ENCODE data around the gene PLCG1.

The PLCG1 gene

DNA sequence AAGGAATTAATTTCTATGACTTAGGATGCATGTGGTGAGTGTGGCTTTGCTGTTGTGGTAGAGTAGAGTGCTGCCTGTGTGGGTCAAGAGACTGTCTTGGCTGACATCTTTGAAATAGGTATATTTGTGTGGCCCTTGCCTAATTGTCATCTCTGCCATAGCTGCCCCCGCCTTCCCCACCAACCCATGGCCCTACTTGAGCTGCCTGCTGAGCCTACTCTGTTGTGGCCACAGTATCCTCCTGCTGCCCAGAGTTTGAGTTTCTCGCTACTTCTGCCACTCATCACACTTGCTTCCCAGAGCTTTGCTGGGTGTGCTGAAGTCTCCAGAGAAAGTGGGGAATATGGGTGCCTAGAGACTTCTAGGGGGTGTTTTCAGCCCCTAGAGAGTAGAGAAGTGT lies 8.0 kb downstream of the PLCG1 start:
- DNase-seq: no peak

DNA sequence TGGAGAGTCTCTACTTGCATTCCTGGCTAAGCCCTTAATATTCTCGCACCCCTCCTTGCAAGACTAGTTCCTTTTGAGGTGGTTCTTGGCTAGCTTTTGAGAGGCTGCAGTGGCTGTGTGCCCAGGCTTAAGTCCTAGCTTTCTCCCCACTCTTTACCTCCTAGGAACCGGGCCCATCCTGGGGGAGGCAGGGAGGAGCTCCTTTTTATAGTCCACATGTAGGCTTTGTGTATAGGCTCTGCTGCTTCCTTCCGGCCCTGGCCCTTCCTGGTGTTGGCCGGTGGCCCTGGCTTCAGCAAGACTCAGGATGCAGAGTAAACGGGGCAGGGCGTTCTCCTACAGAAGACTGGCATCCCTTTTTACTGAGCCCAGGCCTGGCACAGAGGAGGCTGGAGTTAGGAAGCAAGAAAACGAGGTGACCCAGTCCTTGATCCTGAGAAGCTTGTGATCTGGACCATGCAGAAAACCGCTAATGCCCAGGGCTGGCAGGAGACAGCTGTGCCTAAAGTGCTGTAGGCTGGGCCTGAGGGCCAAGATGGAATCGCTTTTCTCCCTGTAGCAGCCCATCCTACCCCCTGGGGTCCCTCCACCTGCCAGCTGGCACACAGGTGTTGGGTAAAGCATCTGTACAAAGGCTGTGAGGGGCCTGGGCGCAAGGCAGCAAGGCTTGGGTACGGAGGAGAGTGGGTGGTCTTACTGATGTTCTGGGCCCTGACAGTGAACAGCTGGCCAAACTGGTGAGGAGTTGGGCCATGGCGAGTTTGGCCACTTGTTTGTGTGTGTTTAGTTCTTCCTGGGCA lies 8.7 kb downstream of the PLCG1 start:
- no peak for DNase-seq

DNA sequence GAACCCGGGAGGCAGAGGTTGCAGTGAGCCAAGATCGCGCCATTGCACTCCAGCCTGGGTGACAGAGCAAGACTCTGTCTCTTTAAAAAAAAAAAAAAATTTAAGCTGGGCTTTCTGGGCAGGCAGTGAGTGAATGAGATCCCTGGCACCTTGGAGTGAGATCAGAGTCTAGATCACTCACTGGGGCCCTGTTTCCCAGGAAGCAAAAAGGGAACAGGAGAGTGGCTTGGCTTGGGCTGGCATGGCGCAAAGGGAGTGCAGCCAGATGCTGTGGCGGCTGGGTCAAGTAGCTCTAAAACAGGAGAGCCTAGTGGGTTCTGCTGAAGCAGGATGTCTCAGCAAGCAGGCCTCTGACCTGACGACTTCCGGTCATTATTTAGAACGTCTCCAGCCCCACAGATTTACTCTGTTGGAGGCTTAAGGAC lies 10.4 kb downstream of the PLCG1 start:
- DNase-seq: no peak

- DNase-seq: no peak
Measured at GRCh38 chr20:41148942-41149341, 11.6 kb downstream of the PLCG1 start.

- DNase-seq: no peak
Measured at GRCh38 chr20:41150664-41151063, 13.3 kb downstream of the PLCG1 start.

- no peak for DNase-seq
Measured at GRCh38 chr20:41151134-41151869, 14.0 kb downstream of the PLCG1 start.

- DNase-seq: no peak
Measured at GRCh38 chr20:41152108-41152757, 14.9 kb downstream of the PLCG1 start.

- no peak for DNase-seq
Measured at GRCh38 chr20:41154436-41155176, 17.3 kb downstream of the PLCG1 start.

GRCh38 chr20:41155261-41155660 lies 17.9 kb downstream of the PLCG1 start:
- DNase-seq: no peak

DNA sequence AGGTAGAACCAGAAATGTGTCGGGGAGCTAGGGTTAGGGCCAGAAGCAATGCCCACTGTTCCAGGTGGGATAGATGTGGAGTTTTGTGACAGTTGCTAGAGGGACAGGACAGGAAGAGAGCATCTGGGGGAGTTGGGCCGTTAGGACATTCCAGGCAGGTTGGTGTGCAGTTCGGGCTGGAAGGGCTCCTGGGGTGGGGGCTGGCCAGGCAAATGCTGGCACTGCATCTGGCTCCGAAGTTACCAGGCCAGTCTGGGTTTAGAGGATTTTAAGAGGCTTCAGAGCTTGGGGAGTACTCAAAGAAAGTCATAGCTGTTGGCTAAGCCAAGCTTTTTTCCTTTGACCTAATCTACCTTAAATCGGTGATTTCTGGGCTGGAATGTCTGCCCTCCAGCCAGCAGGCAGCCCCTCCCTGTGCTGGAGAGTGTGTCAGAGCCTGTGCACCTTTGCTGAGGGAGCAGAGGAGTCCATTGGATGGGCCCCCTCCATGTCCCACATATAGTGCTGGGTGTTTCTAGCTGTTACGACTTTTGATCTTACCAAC lies 20.8 kb downstream of the PLCG1 start:
- DNase-seq: no peak

DNA sequence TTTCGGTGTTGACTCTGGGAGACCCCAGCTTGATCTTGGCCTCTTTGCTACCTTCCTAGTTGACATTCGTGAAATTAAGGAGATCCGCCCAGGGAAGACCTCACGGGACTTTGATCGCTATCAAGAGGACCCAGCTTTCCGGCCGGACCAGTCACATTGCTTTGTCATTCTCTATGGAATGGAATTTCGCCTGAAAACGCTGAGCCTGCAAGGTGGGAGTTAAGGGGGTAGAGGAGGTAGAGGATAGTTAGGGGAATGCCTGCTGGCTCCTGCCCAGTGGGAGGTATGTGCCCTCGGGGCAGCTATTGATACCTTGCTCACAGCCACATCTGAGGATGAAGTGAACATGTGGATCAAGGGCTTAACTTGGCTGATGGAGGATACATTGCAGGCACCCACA lies 22.2 kb downstream of the PLCG1 start:
- no peak for DNase-seq

DNA sequence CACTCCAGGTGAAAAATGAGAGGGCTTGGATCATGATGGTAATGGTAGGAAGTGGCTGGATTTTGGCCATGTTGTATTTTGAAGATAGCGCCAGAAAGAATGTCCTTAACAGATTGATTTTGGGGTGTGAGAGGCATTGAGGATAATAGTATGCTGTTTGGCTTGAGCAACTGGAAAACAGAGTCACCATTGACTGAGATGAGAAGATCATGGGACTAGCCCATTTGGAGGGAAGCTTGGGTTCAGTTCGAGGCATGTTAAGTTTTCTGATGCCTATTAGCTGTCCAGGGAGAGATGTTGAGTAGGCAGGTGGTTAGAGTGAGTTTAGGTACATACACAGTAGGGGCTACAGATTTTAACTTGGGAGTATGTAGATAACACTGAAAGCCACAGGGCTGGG lies 23.3 kb downstream of the PLCG1 start:
- DNase-seq: no peak

- DNase-seq: no peak
Measured at GRCh38 chr20:41161886-41162285, 24.5 kb downstream of the PLCG1 start.

DNA sequence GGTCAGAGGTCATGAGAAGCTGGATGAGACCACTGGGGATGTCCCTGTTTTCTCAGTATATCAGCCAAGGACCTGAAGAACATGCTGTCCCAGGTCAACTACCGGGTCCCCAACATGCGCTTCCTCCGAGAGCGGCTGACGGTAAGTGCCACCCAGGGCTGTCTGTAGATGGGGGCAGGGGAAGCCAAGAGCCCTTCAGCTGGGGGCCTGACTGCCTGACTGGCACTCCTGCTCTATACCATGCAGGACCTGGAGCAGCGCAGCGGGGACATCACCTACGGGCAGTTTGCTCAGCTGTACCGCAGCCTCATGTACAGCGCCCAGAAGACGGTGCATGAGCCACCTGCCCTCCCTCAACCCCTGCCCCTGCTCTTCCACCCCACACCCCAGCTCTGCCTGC lies 25.1 kb downstream of the PLCG1 start:
- DNase-seq: no peak

DNA sequence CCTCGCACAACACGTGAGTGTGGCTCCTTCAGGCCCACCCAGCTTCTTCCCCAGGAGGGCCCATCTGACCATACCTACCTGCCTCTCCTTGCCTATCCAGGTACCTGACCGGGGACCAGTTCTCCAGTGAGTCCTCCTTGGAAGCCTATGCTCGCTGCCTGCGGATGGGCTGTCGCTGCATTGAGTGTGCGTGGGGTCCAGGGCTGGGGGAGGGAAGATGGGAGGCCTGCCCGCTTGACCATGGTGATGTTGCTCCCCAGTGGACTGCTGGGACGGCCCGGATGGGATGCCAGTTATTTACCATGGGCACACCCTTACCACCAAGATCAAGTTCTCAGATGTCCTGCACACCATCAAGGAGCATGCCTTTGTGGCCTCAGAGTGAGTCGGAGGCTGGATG lies 26.5 kb downstream of the PLCG1 start:
- no peak for DNase-seq

DNA sequence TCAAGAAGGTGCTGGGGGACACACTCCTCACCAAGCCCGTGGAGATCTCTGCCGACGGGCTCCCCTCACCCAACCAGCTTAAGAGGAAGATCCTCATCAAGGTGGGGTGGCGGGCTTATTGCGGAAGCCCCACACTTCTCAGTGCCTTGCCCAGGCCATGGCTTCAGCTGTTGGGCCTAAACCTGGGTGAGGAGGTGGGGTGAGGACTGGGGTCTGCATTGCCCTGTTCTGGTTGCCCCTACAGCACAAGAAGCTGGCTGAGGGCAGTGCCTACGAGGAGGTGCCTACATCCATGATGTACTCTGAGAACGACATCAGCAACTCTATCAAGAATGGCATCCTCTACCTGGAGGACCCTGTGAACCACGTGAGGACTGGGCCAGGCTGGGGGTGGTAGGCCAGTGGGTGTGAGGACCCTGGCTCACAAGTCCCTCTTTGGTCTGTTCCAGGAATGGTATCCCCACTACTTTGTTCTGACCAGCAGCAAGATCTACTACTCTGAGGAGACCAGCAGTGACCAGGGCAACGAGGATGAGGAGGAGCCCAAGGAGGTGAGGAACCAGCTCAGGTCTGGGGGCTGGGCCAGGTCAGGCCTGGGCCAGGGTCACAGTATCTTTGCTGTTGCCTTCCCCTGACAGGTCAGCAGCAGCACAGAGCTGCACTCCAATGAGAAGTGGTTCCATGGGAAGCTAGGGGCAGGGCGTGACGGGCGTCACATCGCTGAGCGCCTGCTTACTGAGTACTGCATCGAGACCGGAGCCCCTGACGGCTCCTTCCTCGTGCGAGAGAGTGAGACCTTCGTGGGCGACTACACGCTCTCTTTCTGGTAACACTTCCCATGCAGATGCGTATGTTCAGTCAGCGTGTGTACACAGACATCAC lies 27.9 kb downstream of the PLCG1 start:
- no peak for DNase-seq

- DNase-seq: no peak
Measured at GRCh38 chr20:41166201-41167117, 29.1 kb downstream of the PLCG1 start.

GRCh38 chr20:41167118-41167470 lies 29.8 kb downstream of the PLCG1 start:
- DNase-seq: no peak

DNA sequence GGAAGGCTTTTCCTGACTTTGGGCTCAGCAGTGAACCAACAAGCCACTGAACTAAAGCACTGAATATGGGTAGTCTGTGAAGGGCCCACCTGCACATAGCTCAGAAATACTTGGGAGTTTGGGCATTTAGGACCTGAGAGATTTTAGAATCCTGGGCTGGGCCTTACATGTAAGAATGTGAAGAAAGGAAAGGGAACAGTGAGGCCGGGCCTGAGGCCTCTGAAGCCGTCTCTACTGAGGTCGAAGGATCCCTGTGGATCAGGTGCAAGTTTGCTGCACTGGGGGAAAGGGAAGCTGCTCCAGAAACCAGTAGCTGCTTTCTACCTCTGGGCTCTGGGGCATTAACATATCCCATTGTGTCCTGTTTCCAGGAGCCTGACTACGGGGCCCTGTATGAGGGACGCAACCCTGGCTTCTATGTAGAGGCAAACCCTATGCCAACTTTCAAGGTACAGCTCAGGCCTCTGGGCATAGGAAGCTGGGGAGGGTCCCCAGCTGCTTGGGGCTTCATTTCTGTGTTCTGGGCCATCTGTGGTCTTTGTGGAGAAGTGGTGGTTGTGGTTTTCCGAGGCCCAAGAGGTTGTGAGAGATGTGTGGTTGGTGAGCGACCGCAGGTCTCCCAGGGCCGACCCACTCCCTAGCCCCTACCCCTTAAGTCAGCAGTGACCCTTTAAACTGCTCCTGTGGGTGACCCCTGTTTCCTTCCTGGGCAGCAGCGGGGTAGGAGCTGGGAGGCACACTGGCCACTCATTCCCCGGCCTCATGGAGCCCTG lies 30.3 kb downstream of the PLCG1 start:
- DNase-seq: no peak

Data from NCI-H1092 treated with DMSO at 0.1 percent for 48 hours (cell line).